WTC11 (cell line): ENCODE results near the gene LAMC3. TPM values are rescaled to one million over a fixed set of nuclear protein-coding genes. Genes with fewer than 3 reads are reported as not detected.

Source experiments
- ATAC-seq: fragments of 200-7000 bp; cut with Tn5 transposase; 2 replicates; pipeline ENCODE4 v1.10.0; 2021; ENCODE audit warnings: mild to moderate bottlenecking, moderate library complexity
- CTCF ChIA-PET: fragments of 300-600 bp; sonication (Branson Sonifier 250); formaldehyde crosslinking; loops from one replicate; lab custom pipeline; 2021; ENCODE audit warnings: antibody characterized with exemption; lab: Charles Lee
- POLR2A ChIA-PET: fragments of 350-600 bp; sonication (Branson Sonifier 250); formaldehyde crosslinking; loops from one replicate; lab custom pipeline; 2021; ENCODE audit warnings: antibody characterized with exemption; lab: Charles Lee
- DNase-seq: peaks from one replicate; pipeline ENCODE4 v3.0.0; 2021; ENCODE audit warnings: low spot score
- H3K27ac Mint-ChIP-seq: 2 replicates; pipeline ENCODE4 v1.8.0; 2021; ENCODE audit warnings: mixed read lengths
- H3K27me3 Mint-ChIP-seq: 2 replicates; pipeline ENCODE4 v1.8.0; 2021; ENCODE audit warnings: low read depth, mild to moderate bottlenecking, moderate library complexity, mixed read lengths
- H3K36me3 Mint-ChIP-seq: 2 replicates; pipeline ENCODE4 v1.8.0; 2021; ENCODE audit warnings: mixed read lengths
- H3K4me1 Mint-ChIP-seq: 2 replicates; pipeline ENCODE4 v1.8.0; 2022; ENCODE audit warnings: mixed read lengths
- H3K4me3 Mint-ChIP-seq: 2 replicates; pipeline ENCODE4 v1.8.0; 2021; ENCODE audit warnings: mild to moderate bottlenecking, moderate library complexity, mixed read lengths
- H3K9me3 Mint-ChIP-seq: 2 replicates; pipeline ENCODE4 v1.8.0; 2021; ENCODE audit warnings: mixed read lengths
- ATF1 ChIP-seq: sonication (generic); formaldehyde crosslinking; IDR thresholded peaks from 2 replicates; pipeline ENCODE4 v1.8.1; 2023; ENCODE audit warnings: mild to moderate bottlenecking, moderate library complexity, missing genetic modification reagents
- E2F4 ChIP-seq: sonication (generic); formaldehyde crosslinking; IDR thresholded peaks from 2 replicates; pipeline ENCODE4 v1.8.1; 2022; ENCODE audit warnings: low read depth, mild to moderate bottlenecking, moderate library complexity, missing genetic modification reagents, borderline replicate concordance
- ESRRA ChIP-seq: sonication (generic); formaldehyde crosslinking; IDR thresholded peaks from 2 replicates; pipeline ENCODE4 v1.8.1; 2022; ENCODE audit warnings: mild to moderate bottlenecking, missing genetic modification reagents, borderline replicate concordance
- FOXP1 ChIP-seq: sonication (generic); formaldehyde crosslinking; IDR thresholded peaks from 2 replicates; pipeline ENCODE4 v1.8.0; 2022; ENCODE audit warnings: missing genetic modification reagents, mild to moderate bottlenecking, moderate library complexity, borderline replicate concordance
- GABPB1 ChIP-seq: sonication (generic); formaldehyde crosslinking; IDR thresholded peaks from 2 replicates; pipeline ENCODE4 v1.8.1; 2023; ENCODE audit warnings: mild to moderate bottlenecking, missing genetic modification reagents
- GTF2I ChIP-seq: fragments of 250-450 bp; sonication (Bioruptor Pico); conservative IDR thresholded peaks from 2 replicates; pipeline ENCODE4 v1.4.0; 2021; ENCODE audit warnings: mild to moderate bottlenecking
- NFATC4 ChIP-seq: fragments of 250-450 bp; sonication (Bioruptor Pico); IDR thresholded peaks from 2 replicates; pipeline ENCODE4 v1.9.0; 2021; ENCODE audit warnings: mild to moderate bottlenecking
- NR1H2 ChIP-seq: sonication (generic); formaldehyde crosslinking; IDR thresholded peaks from 2 replicates; pipeline ENCODE4 v1.9.0; 2021; ENCODE audit warnings: mild to moderate bottlenecking, moderate library complexity, missing genetic modification reagents
- NR3C1 ChIP-seq: sonication (generic); formaldehyde crosslinking; conservative IDR thresholded peaks from 2 replicates; pipeline ENCODE4 v1.8.1; 2023; ENCODE audit warnings: low read depth, mild to moderate bottlenecking, missing genetic modification reagents
- PRDM15 ChIP-seq: sonication (generic); formaldehyde crosslinking; IDR thresholded peaks from 2 replicates; pipeline ENCODE4 v1.8.0; 2022; ENCODE audit warnings: missing genetic modification reagents
- PREB ChIP-seq: sonication (generic); formaldehyde crosslinking; IDR thresholded peaks from 2 replicates; pipeline ENCODE4 v1.8.1; 2022; ENCODE audit warnings: mild to moderate bottlenecking, missing genetic modification reagents, moderate library complexity, borderline replicate concordance
- RORB ChIP-seq: fragments of 250-450 bp; sonication (Bioruptor Pico); IDR thresholded peaks from 2 replicates; pipeline ENCODE4 v1.9.0; 2021; ENCODE audit warnings: mild to moderate bottlenecking
- SP1 ChIP-seq: sonication (generic); formaldehyde crosslinking; conservative IDR thresholded peaks from 2 replicates; pipeline ENCODE4 v1.8.1; 2022; ENCODE audit warnings: missing genetic modification reagents
- TCF7 ChIP-seq: sonication (generic); formaldehyde crosslinking; IDR thresholded peaks from 2 replicates; pipeline ENCODE4 v1.8.0; 2022; ENCODE audit warnings: mild to moderate bottlenecking, low read depth, missing genetic modification reagents, moderate library complexity
- TEAD1 ChIP-seq: sonication (generic); formaldehyde crosslinking; IDR thresholded peaks from 2 replicates; pipeline ENCODE4 v1.8.0; 2022; ENCODE audit warnings: mild to moderate bottlenecking, missing genetic modification reagents
- ZNF263 ChIP-seq: sonication (generic); formaldehyde crosslinking; IDR thresholded peaks from 2 replicates; pipeline ENCODE4 v1.8.1; 2022; ENCODE audit warnings: low read depth, mild to moderate bottlenecking, moderate library complexity, missing genetic modification reagents
- ZNF396 ChIP-seq: fragments of 250-450 bp; sonication (Bioruptor Pico); IDR thresholded peaks from 2 replicates; pipeline ENCODE4 v1.8.0; 2021; ENCODE audit warnings: mild to moderate bottlenecking, moderate library complexity, borderline replicate concordance
- ZSCAN18 ChIP-seq: fragments of 250-450 bp; sonication (Bioruptor Pico); IDR thresholded peaks from 2 replicates; pipeline ENCODE4 v2.1.2; 2022; ENCODE audit warnings: mild to moderate bottlenecking, moderate library complexity
- total RNA-seq: library from RNA; stranded (reverse); gene quantifications from 3 replicates; pipeline ENCODE4 v1.2.3, GENCODE V29; 2021

Gene LAMC3
- total RNA-seq, 1 experiment from 2014 or later = 50.9 TPM

- Mint-ChIP-seq H3K4me1 (no peaks in the 10 kb centered on the region; the same call in 1 of the 2 replicates), H3K4me3 (no peak overlapping the region), H3K36me3 (no peaks in the 10 kb centered on the region), H3K9me3 (no peaks in the 10 kb centered on the region), H3K27me3 (no peaks in the 10 kb centered on the region), H3K27ac (no peak overlapping the region)
- TF ChIP-seq GTF2I = no peak
- no peak for TF ChIP-seq ZNF263 (CRISPR knock-in tag)
- no peak for TF ChIP-seq SP1 (CRISPR knock-in tag)
- no peak for TF ChIP-seq ATF1 (CRISPR knock-in tag)
- DNase-seq (no peak), ATAC-seq (no peak)
- ChIA-PET POLR2A (no interaction called here), CTCF (interaction anchor here (1.3 to 1.4 kb wide), 2 partner anchors 18 to 31 kb away, joined by 4 to 5 read pairs; no protein-coding TSS in a partner anchor)
These were observed 19.4 kb downstream of the LAMC3 start for GRCh38 chr9:131028221-131028884.

- ATAC-seq = no peak
- Mint-ChIP-seq H3K9me3 (no peaks in the 10 kb centered on the region), H3K4me1 (no peaks in the 10 kb centered on the region; the same call in 1 of the 2 replicates), H3K27ac (no peak overlapping the region), H3K36me3 (no peaks in the 10 kb centered on the region), H3K4me3 (no peak overlapping the region), H3K27me3 (no peaks in the 10 kb centered on the region)
- DNase-seq = no peak
- ChIA-PET POLR2A (no interaction called here), CTCF (interaction anchor here (1.3 kb wide), 1 partner anchor 17 kb away, joined by 4 read pairs; no protein-coding TSS in a partner anchor)
- TF ChIP-seq E2F4 (CRISPR knock-in tag) (no peak), GABPB1 (no peak), ESRRA (CRISPR knock-in tag) (no peak), NR1H2 (no peak), TCF7 (CRISPR knock-in tag) (no peak), NFATC4 (CRISPR knock-in tag) (no peak), ZSCAN18 (CRISPR knock-in tag) (no peak)
These were observed 20.1 kb downstream of the LAMC3 start for GRCh38 chr9:131028931-131029573.

- no peaks in the 10 kb centered on the region for H3K9me3 Mint-ChIP-seq
- no peaks in the 10 kb centered on the region for H3K27me3 Mint-ChIP-seq
- no peak overlapping the region for H3K27ac Mint-ChIP-seq
- no peaks in the 10 kb centered on the region; the same call in 1 of the 2 replicates for H3K4me1 Mint-ChIP-seq
- H3K4me3 Mint-ChIP-seq = no peak overlapping the region
- CTCF ChIA-PET = no interaction called here
- ATAC-seq = no peak
- no peak for TF ChIP-seq RORB (CRISPR knock-in tag)
- TF ChIP-seq FOXP1 (CRISPR knock-in tag) = no peak
- TF ChIP-seq ZNF396 = no peak
- TF ChIP-seq, all 79 proteins: peak for 0
- H3K36me3 Mint-ChIP-seq = no peaks in the 10 kb centered on the region
- POLR2A ChIA-PET = no interaction called here
- DNase-seq = no peak
These were observed 20.6 kb downstream of the LAMC3 start for GRCh38 chr9:131029574-131029952.

- ChIA-PET POLR2A (no interaction called here), CTCF (interaction anchor here (1.0 to 1.6 kb wide), 4 partner anchors 16 to 57 kb away, joined by 3 to 19 read pairs (median 4); no protein-coding TSS in a partner anchor)
- H3K4me1 Mint-ChIP-seq = no peaks in the 10 kb centered on the region
- DNase-seq (no peak), ATAC-seq (no peak)
- H3K36me3 Mint-ChIP-seq = no peaks in the 10 kb centered on the region
- H3K9me3 Mint-ChIP-seq = no peaks in the 10 kb centered on the region
- no peak overlapping the region for H3K4me3 Mint-ChIP-seq
- H3K27me3 Mint-ChIP-seq = no peaks in the 10 kb centered on the region
- no peak overlapping the region for H3K27ac Mint-ChIP-seq
- TF ChIP-seq TEAD1 (CRISPR knock-in tag) (no peak), NR3C1 (no peak), PRDM15 (no peak), PREB (CRISPR knock-in tag) (no peak)
These were observed 21.4 kb downstream of the LAMC3 start for GRCh38 chr9:131030239-131031004.
